ENCODE data around the gene EMC10.

EMC10 gene

GRCh38 chr19:50490411-50490811 lies 14.1 kb downstream of the EMC10 start:
- no peak overlapping the region for H3K4me2 ChIP-seq

GRCh38 chr19:50490991-50491472 lies 14.7 kb downstream of the EMC10 start:
- Histone ChIP-seq H3K4me1 (ENCODE audit: low read depth, poor library complexity, severe bottlenecking) (no peaks in the 10 kb centered on the region), H3K27ac (no peak overlapping the region), H3K4me2 (no peak overlapping the region), H3K27me3 (ENCODE audit: insufficient read depth, low read depth) (no peaks in the 10 kb centered on the region), H2AFZ (ENCODE audit: low read depth) (no peak overlapping the region), H3K4me3 (IDR thresholded peaks at IDR 0.05; ENCODE audit: insufficient read depth, low read depth, low read length) (no peak overlapping the region), H3K9ac (no peak overlapping the region), H3K79me2 (ENCODE audit: insufficient read depth, low read depth) (no peaks in the 10 kb centered on the region), H4K20me1 (ENCODE audit: insufficient read depth) (no peaks in the 10 kb centered on the region), H3K36me3 (ENCODE audit: insufficient read depth) (no peaks in the 10 kb centered on the region)
- no peak for TF ChIP-seq CTCF (conservative IDR thresholded peaks at IDR 0.05; ENCODE audit: low read depth, low read length)

More at GRCh38 chr19:50490411-50490811, 14.1 kb downstream of the EMC10 start:
- Histone ChIP-seq H3K4me3 (IDR thresholded peaks at IDR 0.05; ENCODE audit: insufficient read depth, low read depth, low read length) (no peak overlapping the region), H4K20me1 (ENCODE audit: insufficient read depth) (no peaks in the 10 kb centered on the region), H3K4me1 (ENCODE audit: low read depth, poor library complexity, severe bottlenecking) (no peaks in the 10 kb centered on the region), H2AFZ (ENCODE audit: low read depth) (no peak overlapping the region), H3K79me2 (ENCODE audit: insufficient read depth, low read depth) (no peaks in the 10 kb centered on the region), H3K9ac (no peak overlapping the region), H3K27ac (no peak overlapping the region), H3K27me3 (ENCODE audit: insufficient read depth, low read depth) (no peaks in the 10 kb centered on the region), H3K36me3 (ENCODE audit: insufficient read depth) (no peaks in the 10 kb centered on the region)
- TF ChIP-seq CTCF (conservative IDR thresholded peaks at IDR 0.05; ENCODE audit: low read depth, low read length): no peak

GRCh38 chr19:50492303-50493052 lies 16.2 kb downstream of the EMC10 start:
- Histone ChIP-seq H2AFZ (ENCODE audit: low read depth) (no peak overlapping the region), H3K79me2 (ENCODE audit: insufficient read depth, low read depth) (no peaks in the 10 kb centered on the region), H3K4me3 (IDR thresholded peaks at IDR 0.05; ENCODE audit: insufficient read depth, low read depth, low read length) (no peak overlapping the region), H3K27ac (no peak overlapping the region), H4K20me1 (ENCODE audit: insufficient read depth) (no peaks in the 10 kb centered on the region), H3K36me3 (ENCODE audit: insufficient read depth) (no peaks in the 10 kb centered on the region), H3K4me1 (ENCODE audit: low read depth, poor library complexity, severe bottlenecking) (no peaks in the 10 kb centered on the region), H3K27me3 (ENCODE audit: insufficient read depth, low read depth) (no peaks in the 10 kb centered on the region), H3K4me2 (no peak overlapping the region), H3K9ac (no peak overlapping the region)
- TF ChIP-seq CTCF (conservative IDR thresholded peaks at IDR 0.05; ENCODE audit: low read depth, low read length): no peak

- no peak overlapping the region for H3K4me2 ChIP-seq
- H2AFZ ChIP-seq (ENCODE audit: low read depth): no peak overlapping the region
- no peak overlapping the region for H3K9ac ChIP-seq
- H3K27me3 ChIP-seq (ENCODE audit: insufficient read depth, low read depth): no peaks in the 10 kb centered on the region
- no peaks in the 10 kb centered on the region for H4K20me1 ChIP-seq (ENCODE audit: insufficient read depth)
- H3K36me3 ChIP-seq (ENCODE audit: insufficient read depth): no peaks in the 10 kb centered on the region
- H3K4me3 ChIP-seq (IDR thresholded peaks at IDR 0.05; ENCODE audit: insufficient read depth, low read depth, low read length): no peak overlapping the region
- H3K79me2 ChIP-seq (ENCODE audit: insufficient read depth, low read depth): no peaks in the 10 kb centered on the region
- no peak for TF ChIP-seq CTCF (conservative IDR thresholded peaks at IDR 0.05; ENCODE audit: low read depth, low read length)
- H3K27ac ChIP-seq: no peak overlapping the region
- H3K4me1 ChIP-seq (ENCODE audit: low read depth, poor library complexity, severe bottlenecking): no peaks in the 10 kb centered on the region
Measured at GRCh38 chr19:50493171-50493570, 16.9 kb downstream of the EMC10 start.

Data from KMS-11 (cell line).